Adrenal gland (tissue), 5 donors: ENCODE results near the gene ISCU.

Experiments used
- POLR2A ChIP-seq, 2 donors: fragments of 450-650 bp; IDR thresholded peaks; one replicate each; pipeline ENCODE4 v1.6.1; 2017; ENCODE audit warnings: antibody characterized with exemption in 2 of 2, mild to moderate bottlenecking in 2 of 2, moderate library complexity in 1 of 2
- TF ChIP-seq, protein P1 (sequence below), 6 experiments: fragments of 450-650 bp in 4 of 6; fragments of 200-600 bp in 2 of 6; sonication (generic) in 1 of 6; IDR thresholded peaks; 1 replicate in 5 of 6; 2 replicates in 1 of 6; pipeline versions ENCODE4 v1.5.1 to v1.8.0; 2016 to 2021; ENCODE audit warnings: antibody characterized with exemption in 6 of 6, mild to moderate bottlenecking in 2 of 6, moderate library complexity in 1 of 6
- donor health status: DM: no; HTN: no; CAD: no.

DNA sequence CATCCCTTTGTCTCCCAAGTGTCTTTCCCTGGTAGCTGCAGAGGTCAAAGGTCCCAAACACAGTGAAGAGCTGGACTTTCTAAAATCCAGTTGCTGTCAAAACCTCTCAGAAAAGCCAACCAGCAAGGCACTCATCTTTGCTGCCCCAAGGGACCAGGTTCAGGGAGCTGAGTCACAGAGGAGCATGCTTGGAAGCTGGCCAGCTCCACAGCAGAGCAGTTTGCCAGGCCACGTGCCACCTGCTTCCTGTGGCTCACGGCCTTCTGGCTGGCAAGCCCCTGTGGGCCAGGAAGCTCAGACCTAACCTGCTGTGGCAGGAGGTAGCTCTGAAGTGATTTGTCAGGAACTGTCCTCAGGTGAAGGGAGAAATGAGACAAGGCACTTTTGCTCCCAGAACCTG lies 3.6 kb downstream of the ISCU start:
- TF ChIP-seq, protein P1, sequence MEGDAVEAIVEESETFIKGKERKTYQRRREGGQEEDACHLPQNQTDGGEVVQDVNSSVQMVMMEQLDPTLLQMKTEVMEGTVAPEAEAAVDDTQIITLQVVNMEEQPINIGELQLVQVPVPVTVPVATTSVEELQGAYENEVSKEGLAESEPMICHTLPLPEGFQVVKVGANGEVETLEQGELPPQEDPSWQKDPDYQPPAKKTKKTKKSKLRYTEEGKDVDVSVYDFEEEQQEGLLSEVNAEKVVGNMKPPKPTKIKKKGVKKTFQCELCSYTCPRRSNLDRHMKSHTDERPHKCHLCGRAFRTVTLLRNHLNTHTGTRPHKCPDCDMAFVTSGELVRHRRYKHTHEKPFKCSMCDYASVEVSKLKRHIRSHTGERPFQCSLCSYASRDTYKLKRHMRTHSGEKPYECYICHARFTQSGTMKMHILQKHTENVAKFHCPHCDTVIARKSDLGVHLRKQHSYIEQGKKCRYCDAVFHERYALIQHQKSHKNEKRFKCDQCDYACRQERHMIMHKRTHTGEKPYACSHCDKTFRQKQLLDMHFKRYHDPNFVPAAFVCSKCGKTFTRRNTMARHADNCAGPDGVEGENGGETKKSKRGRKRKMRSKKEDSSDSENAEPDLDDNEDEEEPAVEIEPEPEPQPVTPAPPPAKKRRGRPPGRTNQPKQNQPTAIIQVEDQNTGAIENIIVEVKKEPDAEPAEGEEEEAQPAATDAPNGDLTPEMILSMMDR (IDR thresholded peaks at IDR 0.05) = no peak
- no peak for TF ChIP-seq POLR2A (IDR thresholded peaks at IDR 0.05)
